Measurements from ENCODE around the gene PALM.

The PALM gene

DNA sequence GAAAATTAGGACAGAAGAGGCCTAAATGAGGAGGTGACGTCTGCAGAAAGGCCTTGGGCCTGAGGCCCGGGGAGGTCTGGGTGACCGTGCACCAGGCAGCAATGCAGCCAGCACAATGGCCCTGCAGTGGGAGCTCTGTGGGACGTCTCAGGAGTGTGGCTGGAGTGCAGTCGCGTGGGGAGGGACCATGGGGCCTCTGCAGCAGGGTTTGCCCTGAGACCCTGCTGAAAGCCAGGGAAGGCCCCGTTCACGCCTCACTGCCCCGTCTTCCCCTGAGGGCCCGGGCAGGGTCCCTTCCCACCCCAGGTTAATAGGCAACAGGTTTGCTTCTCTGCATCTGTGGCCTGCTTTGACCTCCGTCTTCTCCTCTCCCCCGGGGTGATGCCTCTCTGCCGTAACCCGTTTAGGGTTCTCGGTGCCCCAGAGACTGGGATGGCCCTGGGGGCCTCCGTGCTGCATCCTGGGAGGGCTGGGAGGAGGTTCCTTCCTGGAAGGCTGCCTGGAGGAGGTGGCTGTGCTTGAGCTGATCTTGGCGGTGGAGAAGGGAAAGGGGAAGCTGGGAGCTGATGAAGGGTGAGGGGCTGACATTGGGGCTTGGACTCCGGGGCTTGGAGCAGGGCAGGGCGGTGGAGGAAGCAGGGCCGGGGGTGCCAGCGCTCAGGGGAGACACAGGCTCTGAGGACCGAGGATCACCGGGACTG lies 9.7 kb downstream of the PALM start:
- TF ChIP-seq RAD21 (IDR thresholded peaks at IDR 0.05; ENCODE audit: low read depth) (no peak), ZBTB7A (IDR thresholded peaks at IDR 0.05; ENCODE audit: low read depth) (peak; percentile 33; the same call in 1 of the 2 replicates), CEBPB (IDR thresholded peaks at IDR 0.05) (no peak), CREB1 (IDR thresholded peaks at IDR 0.05; ENCODE audit: low read depth) (no peak), TEAD4 (IDR thresholded peaks at IDR 0.05) (no peak), EP300 (IDR thresholded peaks at IDR 0.05; ENCODE audit: borderline replicate concordance) (peak; percentile 26; the same call in 1 of the 2 replicates), NFIC (IDR thresholded peaks at IDR 0.05) (no peak), TAF1 (IDR thresholded peaks at IDR 0.05; ENCODE audit: low read depth) (no peak), TCF12 (IDR thresholded peaks at IDR 0.05; ENCODE audit: low read depth) (no peak), FOXM1 (IDR thresholded peaks at IDR 0.05; ENCODE audit: borderline replicate concordance, low read depth) (no peak), YY1 (IDR thresholded peaks at IDR 0.05; ENCODE audit: low read depth) (no peak), EGR1 (IDR thresholded peaks at IDR 0.05) (no peak)
- TF ChIP-seq, protein P1, sequence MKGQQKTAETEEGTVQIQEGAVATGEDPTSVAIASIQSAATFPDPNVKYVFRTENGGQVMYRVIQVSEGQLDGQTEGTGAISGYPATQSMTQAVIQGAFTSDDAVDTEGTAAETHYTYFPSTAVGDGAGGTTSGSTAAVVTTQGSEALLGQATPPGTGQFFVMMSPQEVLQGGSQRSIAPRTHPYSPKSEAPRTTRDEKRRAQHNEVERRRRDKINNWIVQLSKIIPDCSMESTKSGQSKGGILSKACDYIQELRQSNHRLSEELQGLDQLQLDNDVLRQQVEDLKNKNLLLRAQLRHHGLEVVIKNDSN (IDR thresholded peaks at IDR 0.05) = no peak
- TF ChIP-seq, protein P2, sequence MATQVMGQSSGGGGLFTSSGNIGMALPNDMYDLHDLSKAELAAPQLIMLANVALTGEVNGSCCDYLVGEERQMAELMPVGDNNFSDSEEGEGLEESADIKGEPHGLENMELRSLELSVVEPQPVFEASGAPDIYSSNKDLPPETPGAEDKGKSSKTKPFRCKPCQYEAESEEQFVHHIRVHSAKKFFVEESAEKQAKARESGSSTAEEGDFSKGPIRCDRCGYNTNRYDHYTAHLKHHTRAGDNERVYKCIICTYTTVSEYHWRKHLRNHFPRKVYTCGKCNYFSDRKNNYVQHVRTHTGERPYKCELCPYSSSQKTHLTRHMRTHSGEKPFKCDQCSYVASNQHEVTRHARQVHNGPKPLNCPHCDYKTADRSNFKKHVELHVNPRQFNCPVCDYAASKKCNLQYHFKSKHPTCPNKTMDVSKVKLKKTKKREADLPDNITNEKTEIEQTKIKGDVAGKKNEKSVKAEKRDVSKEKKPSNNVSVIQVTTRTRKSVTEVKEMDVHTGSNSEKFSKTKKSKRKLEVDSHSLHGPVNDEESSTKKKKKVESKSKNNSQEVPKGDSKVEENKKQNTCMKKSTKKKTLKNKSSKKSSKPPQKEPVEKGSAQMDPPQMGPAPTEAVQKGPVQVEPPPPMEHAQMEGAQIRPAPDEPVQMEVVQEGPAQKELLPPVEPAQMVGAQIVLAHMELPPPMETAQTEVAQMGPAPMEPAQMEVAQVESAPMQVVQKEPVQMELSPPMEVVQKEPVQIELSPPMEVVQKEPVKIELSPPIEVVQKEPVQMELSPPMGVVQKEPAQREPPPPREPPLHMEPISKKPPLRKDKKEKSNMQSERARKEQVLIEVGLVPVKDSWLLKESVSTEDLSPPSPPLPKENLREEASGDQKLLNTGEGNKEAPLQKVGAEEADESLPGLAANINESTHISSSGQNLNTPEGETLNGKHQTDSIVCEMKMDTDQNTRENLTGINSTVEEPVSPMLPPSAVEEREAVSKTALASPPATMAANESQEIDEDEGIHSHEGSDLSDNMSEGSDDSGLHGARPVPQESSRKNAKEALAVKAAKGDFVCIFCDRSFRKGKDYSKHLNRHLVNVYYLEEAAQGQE (IDR thresholded peaks at IDR 0.05; ENCODE audit: low read depth) = no peak

DNA sequence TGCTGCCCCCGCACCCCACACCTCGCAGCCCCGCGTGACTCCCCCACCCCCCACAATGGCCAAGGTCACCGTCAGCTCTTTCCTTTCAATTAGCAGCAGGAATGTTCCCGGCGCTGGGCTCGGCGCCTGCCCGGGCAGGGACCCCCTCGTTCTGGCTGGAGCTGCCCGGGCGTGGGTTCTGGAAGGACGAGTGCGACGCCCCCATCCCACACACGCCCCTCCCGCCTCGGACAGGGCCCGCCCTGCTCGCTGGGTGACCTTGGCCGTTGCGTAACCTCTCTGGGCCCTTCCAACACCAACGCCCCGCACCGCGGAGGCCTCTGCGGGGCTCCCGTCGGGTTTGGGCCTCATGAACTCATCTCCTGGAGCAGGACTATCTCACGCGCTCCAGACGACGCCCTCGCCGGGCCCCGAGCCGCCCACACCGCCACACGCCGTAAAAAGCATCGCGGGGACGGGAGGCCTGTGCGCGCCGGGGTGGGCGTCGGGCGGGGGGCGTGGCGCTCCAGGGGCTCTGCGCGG lies 10.3 kb downstream of the PALM start:
- TF ChIP-seq TAF1 (IDR thresholded peaks at IDR 0.05; ENCODE audit: low read depth) (no peak), TEAD4 (IDR thresholded peaks at IDR 0.05) (no peak), CEBPB (IDR thresholded peaks at IDR 0.05) (peak; percentile 88)
- TF ChIP-seq, protein P3, sequence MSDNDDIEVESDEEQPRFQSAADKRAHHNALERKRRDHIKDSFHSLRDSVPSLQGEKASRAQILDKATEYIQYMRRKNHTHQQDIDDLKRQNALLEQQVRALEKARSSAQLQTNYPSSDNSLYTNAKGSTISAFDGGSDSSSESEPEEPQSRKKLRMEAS (IDR thresholded peaks at IDR 0.05) = no peak

DNA sequence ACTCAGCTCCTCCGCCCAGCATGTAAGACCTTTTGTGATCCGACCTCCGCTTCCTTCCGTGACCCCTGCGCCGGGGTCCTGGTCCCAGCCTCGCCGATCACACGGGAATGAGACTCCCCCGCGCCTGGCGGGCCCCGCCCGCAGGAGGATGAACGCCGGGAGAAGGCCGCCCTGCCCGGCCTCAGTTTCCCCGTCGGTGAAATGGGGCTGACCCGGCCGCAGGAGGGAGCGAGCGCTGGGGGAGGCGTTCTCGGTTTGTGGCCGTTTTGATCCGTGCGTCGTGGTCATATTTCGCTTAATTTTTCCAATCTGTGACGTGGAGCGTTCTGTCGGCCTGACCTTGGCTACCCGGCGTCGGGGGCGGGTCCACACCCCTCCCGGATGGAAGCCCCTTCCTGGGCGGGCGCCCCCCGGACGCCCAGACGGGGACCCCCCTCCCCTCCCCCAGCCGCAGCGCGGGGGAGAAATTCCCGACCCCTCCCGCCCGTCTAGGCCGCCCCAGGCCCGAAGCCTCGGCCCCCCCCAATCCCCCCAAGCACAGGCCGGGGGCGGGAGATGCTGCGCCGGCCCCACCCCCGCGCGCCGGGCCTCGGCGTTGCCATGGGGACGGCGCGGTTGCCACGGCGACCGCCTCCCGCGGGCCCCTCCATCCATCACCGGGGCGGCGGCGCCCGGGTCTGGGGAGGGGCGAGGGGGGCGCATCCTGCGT lies 11.1 kb downstream of the PALM start:
- TF ChIP-seq EP300 (IDR thresholded peaks at IDR 0.05; ENCODE audit: borderline replicate concordance) (no peak), RAD21 (IDR thresholded peaks at IDR 0.05; ENCODE audit: low read depth) (no peak), CEBPB (IDR thresholded peaks at IDR 0.05) (no peak), FOXM1 (IDR thresholded peaks at IDR 0.05; ENCODE audit: borderline replicate concordance, low read depth) (no peak), TAF1 (IDR thresholded peaks at IDR 0.05; ENCODE audit: low read depth) (no peak), YY1 (IDR thresholded peaks at IDR 0.05; ENCODE audit: low read depth) (no peak), TCF12 (IDR thresholded peaks at IDR 0.05; ENCODE audit: low read depth) (no peak), CREB1 (IDR thresholded peaks at IDR 0.05; ENCODE audit: low read depth) (no peak), ZBTB7A (IDR thresholded peaks at IDR 0.05; ENCODE audit: low read depth) (no peak), EGR1 (IDR thresholded peaks at IDR 0.05) (no peak), NFIC (IDR thresholded peaks at IDR 0.05) (no peak)
- TF ChIP-seq, protein P2 (IDR thresholded peaks at IDR 0.05; ENCODE audit: low read depth) = no peak
- TF ChIP-seq, protein P3 (IDR thresholded peaks at IDR 0.05) = no peak
- TF ChIP-seq, protein P1 (IDR thresholded peaks at IDR 0.05) = no peak

DNA sequence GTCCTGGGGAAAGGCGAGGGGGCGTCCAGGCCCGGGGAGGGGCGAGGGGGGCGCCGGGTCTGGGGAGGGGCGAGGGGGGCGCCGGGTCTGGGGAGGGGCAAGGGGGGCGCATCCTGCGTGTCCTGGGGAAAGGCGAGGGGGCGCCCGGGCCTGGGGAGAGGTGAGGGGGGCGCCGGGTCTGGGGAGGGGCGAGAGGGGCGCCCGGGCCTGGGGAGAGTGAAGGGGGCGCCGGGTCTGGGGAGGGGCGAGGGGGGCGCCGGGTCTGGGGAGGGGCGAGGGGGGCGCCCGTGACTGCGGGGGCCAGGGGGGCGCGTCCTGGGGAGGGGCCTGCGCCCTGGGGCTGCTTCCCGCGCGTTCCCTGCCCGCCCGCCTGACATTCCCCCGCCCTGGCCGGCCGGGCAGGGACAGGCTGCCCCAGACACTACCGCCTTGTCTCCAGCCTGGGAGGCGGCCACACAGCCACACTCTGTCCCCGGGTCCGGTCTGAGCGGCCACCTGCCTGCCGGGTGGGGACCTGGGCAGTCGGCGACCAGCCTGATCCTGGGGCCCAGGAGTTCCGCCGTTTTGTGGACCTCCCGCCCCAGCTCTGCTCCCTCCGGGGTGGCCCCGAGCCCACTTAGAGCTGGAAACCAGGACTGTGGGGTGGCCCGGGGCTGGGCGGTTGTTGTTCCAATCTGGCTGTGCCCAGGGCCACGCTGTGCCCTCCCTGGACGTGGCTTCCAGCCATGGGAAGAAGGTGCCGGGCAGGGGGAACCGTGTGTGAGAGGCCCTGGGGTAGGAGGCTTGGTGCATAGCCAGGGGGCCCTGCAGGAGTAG lies 11.8 kb downstream of the PALM start:
- TF ChIP-seq NFIC (IDR thresholded peaks at IDR 0.05) = no peak
- TF ChIP-seq RAD21 (IDR thresholded peaks at IDR 0.05; ENCODE audit: low read depth) = no peak
- no peak for TF ChIP-seq ZBTB7A (IDR thresholded peaks at IDR 0.05; ENCODE audit: low read depth)
- TF ChIP-seq, protein P1 (IDR thresholded peaks at IDR 0.05) = no peak
- TF ChIP-seq, protein P3 (IDR thresholded peaks at IDR 0.05) = no peak
